Activated gamma-delta T cell treated with Interleukin-2 at 50 U/mL for 16 hours (primary cell): Measurements from ENCODE around the gene DOK5.

Experiments
- DNase-seq: peaks from one replicate; pipeline ENCODE4 v3.0.0-alpha.2; 2020

Gene DOK5

DNA sequence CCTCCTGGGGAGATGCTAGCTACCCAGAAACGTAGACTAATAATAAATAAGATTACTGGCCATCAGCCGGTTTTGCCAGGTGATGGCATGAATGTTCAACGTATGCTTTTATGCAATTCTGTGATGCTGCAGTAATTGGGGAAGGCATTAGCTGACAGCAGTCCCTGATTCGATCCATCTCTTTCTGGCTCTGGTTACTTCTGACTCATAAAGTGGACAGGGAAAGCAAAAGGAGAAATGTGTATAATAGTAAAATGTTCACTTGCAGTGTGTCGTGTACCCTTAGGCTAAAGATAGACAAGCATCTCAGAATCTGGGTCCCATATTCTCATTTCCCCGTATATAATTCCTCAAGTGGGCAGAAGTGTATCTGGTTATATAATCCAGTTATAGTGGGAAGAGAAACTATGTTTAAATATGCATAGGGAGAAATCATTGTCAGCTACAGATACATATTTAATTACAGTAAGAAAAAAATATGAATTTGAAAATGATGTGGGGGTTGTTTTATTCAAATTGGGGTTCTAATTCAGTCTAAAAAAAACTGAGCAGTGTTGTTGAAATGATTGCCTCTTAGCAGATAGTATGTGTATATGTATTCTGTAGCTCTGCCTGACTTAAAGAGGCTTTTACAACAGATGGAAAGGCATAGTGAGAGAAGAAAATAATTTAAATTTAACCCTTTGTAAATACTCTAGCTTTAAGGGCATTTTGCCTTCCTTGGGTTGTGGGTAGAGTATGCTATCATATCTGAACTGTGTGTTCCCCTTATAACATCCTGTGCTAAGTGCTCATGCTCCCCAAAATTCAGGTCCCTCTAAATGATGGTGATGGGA is 40.6 kb downstream of the DOK5 start:
- DNase-seq, result no peak

DNA sequence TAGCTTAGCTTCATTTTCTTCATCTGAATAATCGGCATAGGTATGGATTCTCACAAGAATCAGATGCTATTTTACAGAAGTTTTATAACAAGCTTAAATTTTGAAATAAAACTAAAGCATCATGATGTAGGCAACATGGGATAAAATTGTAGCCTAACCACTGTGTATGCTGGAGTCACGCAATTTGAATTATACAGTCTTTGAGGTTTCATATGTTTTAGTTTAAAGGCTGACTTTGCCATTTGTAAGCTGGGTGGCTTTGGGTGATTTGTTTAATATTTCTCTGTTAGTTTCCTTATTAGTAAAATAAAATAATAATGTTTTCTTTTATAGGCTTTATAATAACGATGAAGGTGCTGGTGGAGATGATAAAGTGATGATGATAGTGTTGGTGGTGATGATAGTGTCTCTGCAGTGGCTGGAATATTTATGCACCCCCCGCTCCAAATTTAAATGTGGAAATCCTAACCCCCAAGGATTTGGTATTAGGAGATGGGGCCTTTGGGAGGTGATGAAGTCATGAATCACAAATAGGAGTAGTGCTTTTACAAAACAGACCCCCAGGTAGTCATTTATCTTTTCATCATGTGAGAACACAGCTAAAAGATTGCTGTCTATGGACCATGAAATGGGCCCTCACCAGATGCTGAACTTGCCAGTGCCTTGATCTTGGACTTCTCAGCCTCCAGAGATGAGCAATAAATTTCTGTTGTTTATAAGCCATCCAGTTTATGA is 42.0 kb downstream of the DOK5 start:
- no peak for DNase-seq

DNA sequence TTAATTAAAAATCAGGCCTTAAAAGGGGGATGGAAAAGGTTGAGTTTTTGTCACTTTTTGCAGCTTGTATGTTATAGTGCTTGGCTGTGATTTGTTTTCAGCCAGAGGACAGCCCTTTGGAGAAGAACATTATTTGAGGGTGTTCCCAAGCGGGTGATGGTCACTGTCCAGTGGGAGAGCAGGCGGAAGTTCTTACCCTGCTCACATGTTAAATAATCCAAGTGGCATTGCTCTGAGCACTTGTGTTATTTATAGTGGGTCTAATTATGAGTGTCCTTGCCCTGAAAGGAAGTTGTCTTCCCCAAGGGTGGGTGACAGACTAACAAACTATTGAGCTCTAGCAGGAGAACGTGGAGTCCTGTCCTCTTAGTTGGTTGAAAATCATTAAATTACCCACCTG is 49.5 kb downstream of the DOK5 start:
- DNase-seq, result no peak

DNA sequence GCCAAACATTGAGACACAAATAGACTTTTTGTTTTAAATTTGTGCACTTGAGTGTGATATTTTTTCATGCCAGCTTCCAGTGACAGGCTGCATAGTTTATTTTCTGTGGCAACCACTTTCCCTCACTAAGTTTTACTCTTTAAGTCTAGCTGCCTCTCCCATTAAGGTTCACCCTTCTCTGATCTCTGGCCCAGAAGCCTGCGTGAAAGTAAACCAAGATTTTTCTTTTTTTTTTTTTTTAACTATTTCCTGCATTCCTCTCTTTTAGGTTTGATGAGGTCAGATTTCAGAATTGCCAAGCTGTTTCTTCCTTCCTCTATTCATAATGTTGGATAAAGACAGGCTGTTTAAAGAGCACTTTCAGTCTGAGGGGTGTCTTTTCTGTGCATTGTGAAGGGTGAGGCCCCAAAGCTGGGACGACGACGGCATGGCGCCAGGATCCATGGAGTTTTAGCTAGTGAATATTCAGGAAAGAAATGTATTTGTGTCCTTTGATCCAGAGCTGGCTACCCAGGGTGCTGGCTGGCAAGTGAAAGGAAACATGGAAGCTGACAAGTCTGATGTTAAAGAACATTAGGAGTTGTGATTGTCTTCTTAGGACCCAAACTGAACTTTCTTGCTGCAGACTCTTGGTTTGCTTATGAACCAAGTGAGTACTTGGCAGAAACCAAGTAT is 50.7 kb downstream of the DOK5 start:
- no peak for DNase-seq

DNA sequence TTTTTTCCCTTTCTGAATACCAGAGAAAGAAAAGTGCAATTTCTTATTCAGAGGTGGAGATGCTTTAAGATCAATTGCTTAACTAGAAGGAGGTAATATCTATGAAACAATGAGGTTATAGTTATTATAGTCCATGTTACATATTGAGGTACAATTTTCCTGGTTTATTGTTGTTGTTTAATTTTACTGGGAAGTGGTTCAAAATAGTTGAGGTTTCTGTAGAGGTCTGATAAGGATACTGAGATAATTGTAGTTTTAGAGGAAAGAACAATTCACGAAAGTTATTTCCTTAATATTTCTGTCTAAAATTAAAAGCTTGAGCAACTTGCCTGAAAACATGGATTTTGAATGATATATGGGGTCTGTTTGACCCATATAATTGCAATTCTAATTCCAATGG is 51.4 kb downstream of the DOK5 start:
- DNase-seq, result no peak

DNA sequence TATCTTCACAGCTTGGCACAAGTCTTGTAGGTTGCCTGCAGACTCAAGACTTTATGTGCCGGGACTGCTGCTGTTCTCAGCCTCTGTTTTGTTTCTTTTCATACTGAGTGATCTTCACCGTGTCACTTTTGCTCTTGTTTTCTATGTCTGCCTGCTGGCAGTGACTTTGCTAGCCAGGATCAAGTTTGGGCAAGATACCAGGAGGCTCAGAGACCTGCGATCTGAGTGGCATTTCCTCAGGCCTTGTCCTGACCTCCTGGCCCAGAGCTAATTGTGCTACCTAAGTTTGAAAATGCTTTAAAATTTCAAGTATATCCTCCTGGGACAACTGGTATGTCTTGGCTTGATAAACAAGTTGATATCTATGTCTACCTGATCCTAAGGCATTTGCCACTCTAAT is 57.2 kb downstream of the DOK5 start:
- DNase-seq, result no peak

DNA sequence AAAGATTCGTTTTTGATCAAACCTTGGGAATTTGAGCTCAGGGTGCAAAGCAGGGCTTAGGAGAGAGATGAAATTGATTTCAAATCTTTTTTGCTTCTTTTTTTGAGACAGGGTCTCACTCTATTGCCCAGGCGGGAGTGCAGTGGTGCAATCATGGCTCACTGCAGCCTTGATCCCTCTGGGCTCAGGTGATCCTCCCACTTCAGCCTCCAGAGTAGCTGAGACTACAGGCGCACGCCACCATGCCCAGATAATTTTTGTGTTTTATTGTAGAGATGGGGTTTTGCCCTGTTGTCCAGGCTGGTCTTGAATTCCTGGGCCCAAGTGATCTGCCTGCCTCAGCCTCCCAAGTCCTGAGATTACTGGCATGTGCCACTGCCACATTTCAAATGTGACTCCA is 58.7 kb downstream of the DOK5 start:
- no peak for DNase-seq

DNA sequence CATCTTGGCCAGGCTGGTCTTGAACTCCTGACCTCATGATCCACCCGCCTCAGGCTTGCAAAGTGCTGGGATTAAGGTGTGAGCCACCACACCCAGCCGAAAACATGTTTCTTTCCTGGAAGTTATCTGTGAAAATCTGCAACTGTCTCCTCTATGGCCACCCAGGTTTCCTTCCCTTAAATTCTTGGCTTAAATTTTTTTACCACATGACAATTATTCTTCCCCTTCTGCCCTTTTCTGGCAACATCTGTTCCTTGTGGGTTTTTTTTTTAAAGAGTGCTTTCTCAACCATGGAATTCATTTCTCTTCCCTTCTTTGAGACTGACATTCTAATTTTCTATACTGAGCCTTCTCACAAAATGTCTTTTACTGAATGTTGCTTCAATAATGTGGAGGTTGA is 59.6 kb downstream of the DOK5 start:
- DNase-seq, result no peak

DNA sequence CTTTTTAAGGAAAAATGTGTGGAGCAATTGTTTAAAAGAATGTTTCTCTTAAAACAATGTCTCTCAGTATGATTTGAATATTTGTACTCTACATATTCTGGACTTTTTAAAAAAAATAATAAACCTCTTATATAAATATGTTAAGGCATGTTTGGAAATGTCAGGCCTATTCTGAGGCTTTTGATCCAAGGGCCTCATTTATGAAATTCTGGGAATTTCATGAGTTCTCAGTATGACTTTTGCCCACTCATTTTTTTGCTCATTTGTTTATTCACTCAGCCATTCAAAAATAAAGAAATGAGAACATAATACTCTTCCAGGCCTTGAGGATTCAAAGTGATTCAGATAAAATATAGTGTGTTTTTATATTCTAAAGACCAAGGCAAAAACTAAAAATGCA is 60.4 kb downstream of the DOK5 start:
- DNase-seq, result no peak

DNA sequence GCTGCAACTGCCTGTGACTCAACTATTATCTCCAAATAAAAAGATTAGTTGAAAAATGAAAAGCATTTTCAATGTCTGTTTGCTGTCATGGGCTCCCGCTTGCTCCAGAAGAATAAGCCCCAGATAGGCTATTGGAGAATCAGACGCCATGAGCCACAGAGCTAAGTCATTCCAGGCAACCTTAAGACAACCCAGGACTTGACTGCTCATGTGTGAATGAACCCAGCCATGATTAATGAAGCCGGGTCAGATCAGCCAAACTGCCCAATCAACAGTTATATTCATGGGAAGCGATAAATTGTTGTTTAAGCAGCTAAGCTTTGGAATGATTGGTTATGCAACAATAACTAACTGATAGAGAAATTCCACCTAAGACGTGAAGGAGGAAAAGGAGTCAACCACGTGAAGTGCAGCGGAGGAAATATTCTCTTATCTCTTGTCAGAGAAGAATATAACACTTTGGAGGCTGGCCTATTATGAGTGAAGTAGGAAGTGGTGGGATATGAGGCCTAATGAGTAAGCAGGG is 64.2 kb downstream of the DOK5 start:
- DNase-seq, result no peak

DNA sequence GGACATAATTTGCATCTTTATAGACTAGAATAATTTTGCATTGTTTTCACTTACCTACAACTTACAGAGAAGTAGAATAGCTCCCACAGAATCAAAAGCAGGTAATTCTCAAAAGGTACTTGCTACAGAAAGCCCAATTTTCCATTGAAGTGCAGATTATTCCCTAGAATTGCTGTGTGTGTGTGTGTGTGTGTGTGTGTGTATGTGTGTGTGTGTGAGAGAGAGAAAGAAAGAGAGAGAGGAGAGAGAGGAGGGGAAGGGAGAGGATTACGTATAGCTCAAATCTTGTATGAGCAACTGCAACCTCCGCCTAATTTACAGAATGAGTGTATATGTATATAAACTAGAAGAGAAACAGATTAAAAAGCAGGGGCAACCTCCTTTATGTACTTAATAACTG is 68.0 kb downstream of the DOK5 start:
- no peak for DNase-seq

DNA sequence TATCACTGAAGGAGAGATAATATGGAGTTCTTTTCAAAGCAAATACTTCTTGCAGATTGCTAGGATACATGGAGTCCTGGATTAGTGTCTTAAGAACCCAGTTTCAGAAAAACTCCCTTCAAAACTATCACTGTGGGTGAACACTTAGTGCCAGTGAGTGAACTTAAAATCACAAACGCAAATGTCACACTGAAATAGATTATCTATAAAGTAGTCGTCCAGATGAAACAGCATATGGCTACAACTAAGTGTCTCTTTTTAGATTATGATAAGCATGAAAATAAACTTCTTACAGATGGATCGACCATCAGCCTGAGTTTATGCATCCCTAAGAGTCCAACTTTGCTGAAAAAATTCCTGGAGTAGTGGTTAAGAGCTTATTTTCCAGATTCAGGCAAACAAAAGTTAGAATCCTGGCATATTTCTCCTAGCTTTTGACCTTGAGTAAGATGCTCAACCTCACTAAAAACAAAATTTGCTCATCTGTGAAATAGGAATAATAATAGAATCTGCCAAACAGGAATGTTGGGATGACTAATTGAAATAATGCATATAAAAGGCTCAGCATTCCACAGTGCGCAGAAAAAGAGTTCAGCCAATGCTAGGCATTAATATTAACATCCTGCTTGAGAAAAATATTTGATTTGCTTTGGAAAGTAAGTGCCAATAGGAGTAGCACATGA is 70.4 kb downstream of the DOK5 start:
- DNase-seq, result no peak

DNA sequence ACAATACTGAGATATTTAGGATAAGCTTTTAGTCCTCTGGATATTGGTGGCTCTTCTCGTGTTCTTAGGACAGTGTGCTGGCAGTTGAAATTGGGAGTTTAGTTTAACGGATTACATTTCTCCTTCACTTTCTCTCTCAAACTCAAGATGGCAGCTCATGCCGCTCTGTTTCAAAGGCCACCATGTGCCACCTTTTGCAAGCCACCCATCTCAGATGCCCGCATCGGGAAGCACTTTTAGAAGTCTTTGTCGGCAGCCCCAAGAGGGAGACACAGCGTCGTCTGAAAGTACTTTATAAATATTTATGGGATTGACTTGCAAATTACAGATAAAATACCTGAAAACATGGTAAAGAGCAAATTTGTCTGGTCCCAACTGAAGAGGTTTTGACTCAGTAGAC is 73.5 kb downstream of the DOK5 start:
- DNase-seq, result no peak

DNA sequence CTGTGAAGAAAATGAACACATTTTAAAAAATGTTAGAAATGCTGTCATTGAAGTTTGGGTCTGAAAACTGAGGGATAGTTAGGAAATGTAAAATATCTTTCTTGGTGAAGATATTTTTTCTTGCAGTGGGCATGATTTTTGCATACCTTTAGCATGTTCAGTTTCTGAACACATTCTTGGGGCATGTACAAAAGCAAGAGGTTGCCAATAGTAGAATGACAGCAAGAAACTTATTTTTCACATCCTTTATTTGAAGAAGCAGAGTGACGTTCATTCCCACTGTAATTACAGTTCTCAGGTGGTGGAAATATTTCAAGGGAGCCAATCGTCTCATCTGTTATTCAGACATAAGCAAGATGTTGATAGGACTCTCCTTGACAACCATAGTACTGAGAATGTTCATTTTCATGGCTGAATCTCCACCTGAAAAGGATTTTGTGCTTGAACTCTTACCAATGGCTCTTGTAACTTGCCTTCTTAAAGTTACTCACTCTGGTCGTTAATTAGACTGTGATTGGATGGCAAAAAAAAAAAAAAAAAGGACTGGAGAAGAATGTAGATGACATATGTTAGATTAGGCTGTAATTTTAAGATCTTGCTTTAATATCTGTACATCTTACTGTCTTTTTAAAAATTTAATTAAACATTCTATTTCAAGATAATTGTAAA is 74.4 kb downstream of the DOK5 start:
- no peak for DNase-seq

DNA sequence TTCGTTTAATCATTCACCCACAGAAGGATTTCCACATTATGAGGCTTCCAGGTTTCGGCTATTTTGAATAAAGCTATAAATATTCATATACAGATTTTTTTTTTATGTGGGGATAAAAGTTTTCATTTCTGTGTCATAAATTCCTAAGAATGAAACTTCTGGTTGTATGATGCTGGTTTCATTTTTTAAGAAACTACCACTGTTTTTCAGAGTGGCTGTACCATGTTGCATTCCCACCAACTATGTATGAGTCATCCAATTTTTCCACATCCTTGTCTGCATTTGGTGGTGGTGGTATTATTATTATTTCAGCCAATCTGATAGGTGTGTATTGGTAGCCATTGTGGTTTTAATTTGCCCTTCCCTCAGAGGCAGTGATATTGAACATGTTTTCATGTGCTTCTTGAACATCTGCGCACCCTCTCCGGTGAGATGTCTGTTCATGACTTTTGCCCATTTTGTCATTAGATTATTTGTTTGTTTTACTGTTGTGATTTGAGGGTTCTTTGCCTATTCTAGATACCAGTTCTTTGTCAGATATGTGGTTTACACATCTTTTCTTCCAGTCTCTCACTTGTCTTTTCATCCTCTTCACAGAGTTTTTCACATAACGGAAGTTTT is 75.5 kb downstream of the DOK5 start:
- no peak for DNase-seq

DNA sequence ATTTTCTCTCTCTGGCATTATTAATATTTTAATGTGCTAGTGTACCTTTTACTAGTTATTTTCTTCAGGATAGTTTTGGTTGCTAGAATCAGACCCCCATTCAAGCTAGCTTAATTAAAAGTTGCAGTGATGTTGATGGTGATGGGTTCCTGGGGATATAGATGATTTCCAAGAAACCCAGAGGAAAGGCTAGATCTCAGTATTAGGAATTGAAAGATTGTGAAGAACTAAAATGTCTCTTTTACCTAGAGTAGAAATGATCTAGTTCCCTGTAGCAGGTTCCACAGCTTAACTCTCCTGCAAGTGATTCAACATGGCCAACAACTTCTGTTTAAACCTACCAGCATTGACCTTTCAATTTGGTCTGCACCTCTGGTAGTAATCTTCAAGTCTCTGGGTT is 78.6 kb downstream of the DOK5 start:
- no peak for DNase-seq

DNA sequence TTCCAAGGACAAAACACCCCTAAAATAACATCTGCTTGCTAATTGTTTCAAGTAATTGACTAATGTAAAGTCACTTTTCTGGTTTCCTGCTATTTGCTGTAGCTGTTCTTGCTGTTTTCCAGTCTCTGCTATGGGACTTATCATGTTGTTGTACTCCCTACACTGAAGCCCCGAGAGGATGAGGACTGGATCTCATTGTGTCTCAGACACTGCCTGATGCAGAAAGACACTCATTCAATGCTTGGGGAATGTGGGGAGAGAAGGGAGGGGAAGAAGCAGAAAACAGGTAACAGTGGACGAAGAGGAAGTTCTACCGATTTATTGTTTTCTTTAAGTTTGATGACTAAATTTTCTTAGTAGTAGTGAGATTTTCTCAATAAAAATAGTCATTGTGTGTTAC is 79.8 kb downstream of the DOK5 start:
- no peak for DNase-seq

DNA sequence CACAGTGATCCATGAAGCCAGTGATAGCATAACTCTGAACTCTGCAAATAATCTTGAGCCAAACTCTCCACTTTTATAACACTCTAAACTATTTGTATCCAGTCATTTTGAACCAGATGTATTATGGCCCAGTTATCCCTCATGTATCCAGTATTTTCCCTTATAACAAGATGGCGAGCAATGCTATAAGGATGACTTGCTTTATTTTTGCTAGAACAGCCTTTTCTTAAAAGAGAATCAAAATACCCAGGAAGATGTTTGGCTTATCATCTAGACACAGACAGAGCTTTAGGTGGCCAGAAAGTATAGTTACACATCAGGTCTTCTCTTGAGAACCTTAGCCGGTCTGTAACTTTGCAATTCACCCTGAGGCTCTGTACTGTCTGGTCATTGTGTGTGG is 81.0 kb downstream of the DOK5 start:
- DNase-seq, result no peak

DNA sequence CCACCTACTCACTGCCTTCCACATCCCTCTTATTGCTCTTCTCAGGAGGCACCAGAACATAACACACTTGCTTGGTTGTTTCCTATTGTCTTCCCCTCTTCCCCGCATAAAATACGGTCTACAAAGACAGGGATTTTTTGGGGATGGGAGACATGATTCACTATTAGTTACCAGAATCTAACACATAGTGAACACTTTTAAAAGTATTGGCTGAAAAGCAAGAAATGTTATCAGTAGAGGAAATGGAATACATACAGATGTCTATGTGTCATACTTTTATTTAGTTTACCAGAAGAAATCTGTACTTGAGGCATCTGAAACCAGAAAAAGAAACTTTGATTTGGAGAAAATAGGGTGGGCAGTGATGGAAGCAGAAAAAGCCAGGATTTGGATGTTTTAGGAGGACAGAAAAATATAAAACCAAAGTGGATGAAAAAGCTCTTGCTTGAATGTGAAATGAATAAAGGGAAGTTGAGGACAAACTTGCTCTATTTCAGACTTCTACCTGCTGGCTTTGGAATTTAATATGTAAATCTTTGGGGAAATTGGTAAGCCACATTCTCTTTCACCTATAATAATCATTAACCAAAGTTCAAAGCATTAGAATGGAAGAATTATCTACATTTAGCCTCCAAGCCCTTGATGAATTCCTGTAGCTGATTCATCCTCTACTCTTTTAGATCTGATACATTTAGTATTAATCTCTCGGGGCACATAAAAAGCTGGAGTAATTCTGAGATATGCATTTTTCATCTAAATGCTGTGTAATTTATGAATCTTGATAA is 82.6 kb downstream of the DOK5 start:
- DNase-seq, result no peak

DNA sequence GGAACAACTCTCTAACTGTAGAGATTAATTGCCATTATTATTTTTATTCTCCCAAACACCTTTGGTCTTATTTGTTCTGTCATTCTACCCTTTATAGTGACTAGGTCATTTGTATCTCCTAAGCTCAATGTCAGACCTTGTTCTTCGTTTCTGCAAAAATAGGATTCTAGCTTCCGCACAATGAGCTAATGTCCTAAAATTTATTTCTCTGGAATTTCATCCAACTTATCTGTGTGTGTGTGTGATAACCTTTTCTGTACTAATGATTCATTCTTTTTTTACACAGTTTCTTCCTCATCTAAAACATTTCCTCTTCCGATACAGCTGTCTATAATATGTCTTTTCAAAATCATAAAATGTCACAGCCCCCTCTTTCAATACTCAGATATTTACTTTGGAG is 84.5 kb downstream of the DOK5 start:
- no peak for DNase-seq

DNA sequence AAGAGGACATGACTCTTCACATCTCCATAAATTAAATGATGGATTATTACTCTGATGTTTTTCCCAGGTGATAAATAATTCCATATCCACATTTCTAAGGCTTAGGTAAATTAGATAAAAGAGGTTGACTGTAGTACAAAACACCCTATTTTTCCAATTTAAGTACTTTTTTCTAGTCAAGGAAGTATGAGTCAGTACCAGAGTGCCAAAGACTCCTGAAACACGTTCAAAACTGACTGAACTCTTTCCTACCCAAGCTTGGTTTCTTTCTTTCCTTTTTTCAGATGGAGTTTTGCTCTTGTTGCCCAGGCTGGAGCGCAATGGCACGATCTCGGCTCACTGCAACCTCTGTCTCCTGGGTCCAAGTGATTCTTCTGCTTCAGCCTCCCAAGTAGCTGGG is 85.0 kb downstream of the DOK5 start:
- DNase-seq, result no peak
